HG03342 (cell line): ENCODE results near the gene RIOK3.
A peak's percentile ranks its signal among the peaks of the same experiment; 100 is the strongest.
"Not testable (repeated sequence)": the region's sequence is repeated elsewhere in the genome, so short reads cannot be mapped to it uniquely, and the experiment has no call there.

ENCODE experiments used
- ATAC-seq: cut with Tn5 transposase; IDR thresholded peaks from one replicate; pipeline ENCODE4 v1.9.1; 2021; ENCODE audit warnings: mild to moderate bottlenecking, moderate library complexity; ENCODE audit not compliant: unreplicated experiment

RIOK3 gene

GRCh38 chr18:23451011-23451410 lies 2.1 kb upstream of the RIOK3 start:
- ATAC-seq, result no peak

- ATAC-seq, result no peak
These were observed 1.6 kb upstream of the RIOK3 start for GRCh38 chr18:23451491-23451890.

GRCh38 chr18:23452347-23452727 lies 750 bp upstream of the RIOK3 start:
- no peak for ATAC-seq

- ATAC-seq, result no peak
These were observed 582 bp downstream of the RIOK3 start for GRCh38 chr18:23453680-23454058.

GRCh38 chr18:23456835-23457234 lies 3.7 kb downstream of the RIOK3 start:
- ATAC-seq, result no peak

GRCh38 chr18:23458830-23459529 lies 5.9 kb downstream of the RIOK3 start:
- ATAC-seq, result no peak

- ATAC-seq, result no peak
These were observed 6.4 kb downstream of the RIOK3 start for GRCh38 chr18:23459530-23459921.

GRCh38 chr18:23460285-23461273 lies 7.5 kb downstream of the RIOK3 start:
- no peak for ATAC-seq

- ATAC-seq, result no peak
These were observed 9.8 kb downstream of the RIOK3 start for GRCh38 chr18:23462876-23463275.

GRCh38 chr18:23468753-23469459 lies 15.8 kb downstream of the RIOK3 start:
- ATAC-seq, result no peak

- ATAC-seq, result no peak
These were observed 17.7 kb downstream of the RIOK3 start for GRCh38 chr18:23470620-23471387.

GRCh38 chr18:23471486-23471885 lies 18.4 kb downstream of the RIOK3 start:
- no peak for ATAC-seq

GRCh38 chr18:23479829-23480505 lies 26.9 kb downstream of the RIOK3 start:
- no peak for ATAC-seq

GRCh38 chr18:23484561-23485182 lies 31.6 kb downstream of the RIOK3 start:
- ATAC-seq, result no peak

- ATAC-seq, result no peak
These were observed 32.3 kb downstream of the RIOK3 start for GRCh38 chr18:23485386-23485785.

GRCh38 chr18:23487738-23488570 lies 34.9 kb downstream of the RIOK3 start:
- ATAC-seq, result peak; percentile 74

GRCh38 chr18:23489586-23489985 lies 36.5 kb downstream of the RIOK3 start:
- not testable (repeated sequence) for ATAC-seq

GRCh38 chr18:23493654-23494053 lies 40.6 kb downstream of the RIOK3 start:
- no peak for ATAC-seq

- no peak for ATAC-seq
These were observed 41.9 kb downstream of the RIOK3 start for GRCh38 chr18:23494992-23495391.
